ENCODE data around the gene HS3ST3B1. TPM values are rescaled to one million over a fixed set of nuclear protein-coding genes. Genes with fewer than 3 reads are reported as not detected.

The HS3ST3B1 gene
- total and polyA plus RNA-seq, 12 donors = 0.73 to 5.9 (median 2.0) TPM

- H3K4me3 ChIP-seq = no peak overlapping the region
- intact Hi-C loops (cut with DNase I) = no loop called here
- TF ChIP-seq, protein P1, sequence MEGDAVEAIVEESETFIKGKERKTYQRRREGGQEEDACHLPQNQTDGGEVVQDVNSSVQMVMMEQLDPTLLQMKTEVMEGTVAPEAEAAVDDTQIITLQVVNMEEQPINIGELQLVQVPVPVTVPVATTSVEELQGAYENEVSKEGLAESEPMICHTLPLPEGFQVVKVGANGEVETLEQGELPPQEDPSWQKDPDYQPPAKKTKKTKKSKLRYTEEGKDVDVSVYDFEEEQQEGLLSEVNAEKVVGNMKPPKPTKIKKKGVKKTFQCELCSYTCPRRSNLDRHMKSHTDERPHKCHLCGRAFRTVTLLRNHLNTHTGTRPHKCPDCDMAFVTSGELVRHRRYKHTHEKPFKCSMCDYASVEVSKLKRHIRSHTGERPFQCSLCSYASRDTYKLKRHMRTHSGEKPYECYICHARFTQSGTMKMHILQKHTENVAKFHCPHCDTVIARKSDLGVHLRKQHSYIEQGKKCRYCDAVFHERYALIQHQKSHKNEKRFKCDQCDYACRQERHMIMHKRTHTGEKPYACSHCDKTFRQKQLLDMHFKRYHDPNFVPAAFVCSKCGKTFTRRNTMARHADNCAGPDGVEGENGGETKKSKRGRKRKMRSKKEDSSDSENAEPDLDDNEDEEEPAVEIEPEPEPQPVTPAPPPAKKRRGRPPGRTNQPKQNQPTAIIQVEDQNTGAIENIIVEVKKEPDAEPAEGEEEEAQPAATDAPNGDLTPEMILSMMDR (IDR thresholded peaks at IDR 0.05) = no peak
- ATAC-seq (no peak), DNase-seq (no peak)
- WGBS, 2 donors = 77 to 82% methylated on average over 6 of the region's 6 CpGs
- peaks cover 0 to 10% (median 6%) of the 10 kb centered on the region in 7 donors for H3K27me3 ChIP-seq
- H3K36me3 ChIP-seq = no peaks in the 10 kb centered on the region
- peaks cover 0 to 4% (median 0%) of the 10 kb centered on the region in 9 donors for H3K4me1 ChIP-seq
- no peaks in the 10 kb centered on the region for H3K9me3 ChIP-seq
- H3K27ac ChIP-seq = no peak overlapping the region
Measured at GRCh38 chr17:14372461-14372860, 71.6 kb downstream of the HS3ST3B1 start.

- no peak overlapping the region for H3K4me3 ChIP-seq
- ATAC-seq (no peak), DNase-seq (no peak)
- peaks cover 0 to 4% (median 0%) of the 10 kb centered on the region in 9 donors for H3K4me1 ChIP-seq
- peaks cover 0 to 10% (median 6%) of the 10 kb centered on the region in 7 donors for H3K27me3 ChIP-seq
- H3K9me3 ChIP-seq = no peaks in the 10 kb centered on the region
- TF ChIP-seq, protein P1 (IDR thresholded peaks at IDR 0.05) = no peak
- H3K36me3 ChIP-seq = no peaks in the 10 kb centered on the region
- H3K27ac ChIP-seq = no peak overlapping the region
- WGBS, 2 donors = 29 to 33% methylated on average over 10 of the region's 10 CpGs
- intact Hi-C loops (cut with DNase I) = no loop called here
Measured at GRCh38 chr17:14372905-14373613, 72.2 kb downstream of the HS3ST3B1 start.

- no peak for DNase-seq
- intact Hi-C loops (cut with DNase I) = no loop called here
- no peak overlapping the region for H3K4me3 ChIP-seq
- H3K27ac ChIP-seq = no peak overlapping the region
- H3K27me3 ChIP-seq = peaks cover 0 to 10% (median 6%) of the 10 kb centered on the region in 7 donors
- no peaks in the 10 kb centered on the region for H3K36me3 ChIP-seq
- peaks cover 0 to 4% (median 0%) of the 10 kb centered on the region in 9 donors for H3K4me1 ChIP-seq
- 65 to 71% methylated on average over 8 of the region's 8 CpGs for WGBS, 2 donors
- ATAC-seq = no peak
- H3K9me3 ChIP-seq = no peaks in the 10 kb centered on the region
- TF ChIP-seq, protein P1 (IDR thresholded peaks at IDR 0.05) = no peak
Measured at GRCh38 chr17:14373614-14374259, 72.9 kb downstream of the HS3ST3B1 start.

DNA sequence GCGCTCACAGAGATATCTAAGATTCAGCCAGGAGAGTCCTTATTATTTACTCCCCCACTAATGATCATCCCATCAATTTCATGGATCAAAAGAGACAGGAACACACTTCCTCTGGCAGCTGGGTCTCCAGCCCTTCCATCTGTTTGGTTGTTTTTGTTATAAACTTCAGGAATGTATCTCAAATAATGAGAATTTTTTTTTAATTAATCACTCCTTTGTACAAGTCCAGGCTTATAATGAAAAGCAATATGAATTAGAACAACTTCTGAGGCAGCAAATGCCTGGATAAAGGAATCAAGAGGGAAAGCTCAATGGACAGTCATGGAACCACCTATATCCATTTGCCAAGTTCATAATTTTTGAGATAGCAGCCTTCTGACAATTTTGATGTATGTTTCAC is 73.4 kb downstream of the HS3ST3B1 start:
- H3K4me1 ChIP-seq = peaks cover 0 to 4% (median 0%) of the 10 kb centered on the region in 9 donors
- intact Hi-C loops (cut with DNase I) = no loop called here
- H3K27ac ChIP-seq = no peak overlapping the region
- no peaks in the 10 kb centered on the region for H3K36me3 ChIP-seq
- peaks cover 0 to 10% (median 6%) of the 10 kb centered on the region in 7 donors for H3K27me3 ChIP-seq
- TF ChIP-seq, protein P1 (IDR thresholded peaks at IDR 0.05) = no peak
- no peak overlapping the region for H3K4me3 ChIP-seq
- no peaks in the 10 kb centered on the region for H3K9me3 ChIP-seq
- ATAC-seq (no peak), DNase-seq (no peak)
- 91 to 100% methylated on average over 1 of the region's 1 CpG for whole genome bisulfite sequencing, 2 donors
